ENCODE measurements around the gene URB1. TPM values are rescaled to one million over a fixed set of nuclear protein-coding genes. Genes with fewer than 3 reads are reported as not detected.

URB1 gene
- total and polyA plus RNA-seq, 2 donors (not counting 3 experiments of a cell fraction or from before 2014, with no cell fraction given): 8.0 to 27.3 TPM

GRCh38 chr21:32331444-32332305, 61.1 kb downstream of the URB1 start:
- no peaks in the 10 kb centered on the region for H3K79me2 ChIP-seq (ENCODE audit: control insufficient read depth, insufficient read depth, low read length)
- H3K36me3 ChIP-seq (ENCODE audit: control insufficient read depth in 2 of 2, extremely low read depth in 1 of 2, insufficient read depth in 2 of 2, low read length in 2 of 2): peaks cover 11 to 27% of the 10 kb centered on the region in 2 experiments
- H3K9ac ChIP-seq (replicated peaks; ENCODE audit: extremely low read depth, insufficient read depth, low read length): no peak overlapping the region
- H2AFZ ChIP-seq (ENCODE audit: low read depth, low read length): no peak overlapping the region
- no TSS peak for BruUV-seq (replicated peaks)
- intact Hi-C loops (cut with micrococcal nuclease) (no loop called here), dilution Hi-C loops (cut with MboI; ENCODE audit: extremely low pct_ligation_motif_present, low sequenced_read_pairs) (no loop called here)
- no peak overlapping the region for H3K4me2 ChIP-seq (ENCODE audit: insufficient read depth, low read length)
- H4K20me1 ChIP-seq (replicated peaks; ENCODE audit: control insufficient read depth, extremely low read depth, insufficient read depth, low read length): no peaks in the 10 kb centered on the region
- peaks cover 29% of the 10 kb centered on the region for H3K4me1 ChIP-seq (ENCODE audit: control insufficient read depth, extremely low read depth, insufficient read depth, low read length)
- FAIRE-seq (no peak), DNase-seq (ENCODE audit: low read depth, low spot score) (no peak)
- no peaks in the 10 kb centered on the region for H3K27me3 ChIP-seq (ENCODE audit: control insufficient read depth in 2 of 2, insufficient read depth in 2 of 2, low read length in 2 of 2)
- H3K9me1 ChIP-seq (replicated peaks; ENCODE audit: control insufficient read depth, extremely low read depth, insufficient read depth, low read length): no peaks in the 10 kb centered on the region
- no peak overlapping the region for H3K27ac ChIP-seq (ENCODE audit: insufficient read depth, low read depth, low read length)
- ChIA-PET CTCF (interaction anchor here (1.0 kb wide), 1 partner anchor 9 kb away, joined by 3 read pairs; no protein-coding TSS in a partner anchor), POLR2A (no interaction called here)
- TF ChIP-seq POLR2A (IDR thresholded peaks at IDR 0.05; ENCODE audit: low read depth, low read length) (no peak), JUN (IDR thresholded peaks at IDR 0.05; ENCODE audit: borderline replicate concordance, insufficient read depth, insufficient read length, low read depth) (no peak), EZH2 (IDR thresholded peaks at IDR 0.05; ENCODE audit: borderline replicate concordance, low read depth, low read length, severe bottlenecking) (no peak), MAX (IDR thresholded peaks at IDR 0.05; ENCODE audit: insufficient read depth, insufficient read length) (no peak), MYC (IDR thresholded peaks at IDR 0.05; ENCODE audit: low read depth, low read length) (no peak), POLR2AphosphoS5 (IDR thresholded peaks at IDR 0.05; ENCODE audit: insufficient read depth, low read depth, low read length) (no peak), GATA2 (IDR thresholded peaks at IDR 0.05; ENCODE audit: insufficient read depth, insufficient read length, low read depth, low read length) (no peak)
- no peak overlapping the region for H3K4me3 ChIP-seq (replicated peaks in 1 of 3; ENCODE audit: insufficient read depth in 1 of 3, low read depth in 1 of 3, low read length in 3 of 3)
- H3K9me3 ChIP-seq (replicated peaks; ENCODE audit: control insufficient read depth, insufficient read depth, low read length): no peaks in the 10 kb centered on the region

All from endothelial cell of umbilical vein (primary cell).